Inflammatory macrophage (primary cell): ENCODE results near the gene THAP8.

Source experiments
- DNase-seq, 2 donors: peaks; one replicate each; pipeline ENCODE4 v3.0.0-alpha.2; 2020 to 2022

The THAP8 gene

GRCh38 chr19:35992907-35993765 lies 60.9 kb downstream of the THAP8 start:
- DNase-seq, result peak in 1 of 2 donors; percentile 39

GRCh38 chr19:35991731-35992450 lies 62.2 kb downstream of the THAP8 start:
- no peak for DNase-seq

DNA sequence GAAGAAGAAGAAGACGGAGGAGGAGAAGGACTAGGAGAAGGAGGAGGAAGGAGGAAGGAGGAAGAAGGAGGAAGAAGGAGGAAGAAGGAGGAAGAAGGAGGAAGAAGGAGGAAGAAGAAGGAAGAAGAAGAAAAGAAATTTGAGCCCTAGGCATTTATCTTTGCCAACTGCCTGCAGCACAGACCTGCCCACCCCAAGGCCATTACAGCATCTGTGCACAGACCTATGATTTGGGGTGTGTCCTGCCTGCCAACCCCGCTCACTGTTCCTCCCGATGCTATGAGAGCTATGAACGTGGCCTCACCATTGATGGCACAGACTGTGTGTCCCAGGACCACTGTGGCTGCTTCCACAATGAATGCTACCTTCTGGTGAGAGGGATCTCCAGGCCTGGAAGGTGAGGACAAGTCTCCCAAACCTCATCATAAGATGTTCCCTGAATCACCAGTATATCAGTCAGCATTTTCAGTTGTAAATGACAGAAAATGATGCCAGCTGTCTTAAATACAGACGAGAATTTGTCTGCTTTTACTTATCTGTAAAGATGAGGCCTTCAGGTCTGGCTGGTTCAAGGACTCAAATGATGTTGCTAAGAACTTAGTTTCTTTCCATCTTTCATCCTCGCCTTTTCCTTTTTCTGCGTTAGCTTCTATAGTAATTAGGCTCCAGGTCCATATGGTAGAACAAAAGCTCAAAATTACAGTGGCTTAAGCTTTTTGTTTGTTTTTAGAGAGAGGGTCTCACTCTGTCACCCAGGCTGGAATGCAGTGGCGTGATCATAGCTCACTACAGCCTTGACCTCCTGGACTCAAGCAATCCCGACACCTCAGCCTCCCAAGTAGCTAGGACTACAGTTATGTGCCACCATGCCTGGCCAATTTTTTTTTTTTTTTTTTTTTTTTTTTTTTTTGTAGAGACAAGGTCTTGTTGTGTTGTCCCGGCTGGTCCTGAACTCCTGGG lies 63.0 kb downstream of the THAP8 start:
- DNase-seq, result no peak

- no peak for DNase-seq
These were observed 63.9 kb downstream of the THAP8 start for GRCh38 chr19:35990156-35990555.

DNA sequence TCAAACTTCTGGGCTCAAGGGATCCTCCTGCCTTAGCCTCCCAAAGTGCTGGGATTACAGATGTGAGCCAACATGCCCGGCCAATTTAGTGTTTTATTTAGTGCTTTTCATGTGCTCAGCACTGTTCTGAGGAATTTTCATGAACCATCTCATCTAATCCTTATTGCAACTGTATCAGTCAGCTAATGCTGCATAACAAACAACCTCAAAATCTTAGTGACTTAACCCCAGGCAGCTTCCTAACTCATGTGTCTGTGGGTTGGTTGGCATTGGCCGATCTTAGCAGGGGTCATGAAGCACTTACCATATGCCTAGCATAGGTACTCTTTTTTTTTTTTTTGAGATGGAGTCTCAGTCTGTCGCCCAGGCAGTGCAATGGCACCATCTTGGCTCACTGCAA lies 65.3 kb downstream of the THAP8 start:
- no peak for DNase-seq

DNA sequence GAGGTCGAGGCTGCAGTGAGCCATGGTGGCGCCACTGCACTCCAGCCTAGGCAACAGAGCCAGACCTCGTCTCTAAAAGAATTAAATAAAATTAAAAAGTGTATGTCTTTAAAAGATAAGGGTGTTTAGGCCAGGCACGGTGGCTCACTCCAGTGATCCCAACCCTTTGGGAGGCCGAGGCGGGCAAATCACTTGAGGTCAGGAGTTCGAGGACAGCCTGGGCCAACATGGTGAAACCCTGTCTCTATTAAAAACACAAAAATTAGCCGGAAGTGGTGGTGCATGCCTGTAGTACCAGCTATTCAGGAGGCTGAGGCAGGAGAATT lies 66.6 kb downstream of the THAP8 start:
- no peak for DNase-seq

- peak; percentile 53 to 55 for DNase-seq
These were observed 67.2 kb downstream of the THAP8 start for GRCh38 chr19:35986664-35987570.

GRCh38 chr19:35986111-35986510 lies 68.0 kb downstream of the THAP8 start:
- no peak for DNase-seq
